Measurements from ENCODE around the gene PARVB.

PARVB gene

DNA sequence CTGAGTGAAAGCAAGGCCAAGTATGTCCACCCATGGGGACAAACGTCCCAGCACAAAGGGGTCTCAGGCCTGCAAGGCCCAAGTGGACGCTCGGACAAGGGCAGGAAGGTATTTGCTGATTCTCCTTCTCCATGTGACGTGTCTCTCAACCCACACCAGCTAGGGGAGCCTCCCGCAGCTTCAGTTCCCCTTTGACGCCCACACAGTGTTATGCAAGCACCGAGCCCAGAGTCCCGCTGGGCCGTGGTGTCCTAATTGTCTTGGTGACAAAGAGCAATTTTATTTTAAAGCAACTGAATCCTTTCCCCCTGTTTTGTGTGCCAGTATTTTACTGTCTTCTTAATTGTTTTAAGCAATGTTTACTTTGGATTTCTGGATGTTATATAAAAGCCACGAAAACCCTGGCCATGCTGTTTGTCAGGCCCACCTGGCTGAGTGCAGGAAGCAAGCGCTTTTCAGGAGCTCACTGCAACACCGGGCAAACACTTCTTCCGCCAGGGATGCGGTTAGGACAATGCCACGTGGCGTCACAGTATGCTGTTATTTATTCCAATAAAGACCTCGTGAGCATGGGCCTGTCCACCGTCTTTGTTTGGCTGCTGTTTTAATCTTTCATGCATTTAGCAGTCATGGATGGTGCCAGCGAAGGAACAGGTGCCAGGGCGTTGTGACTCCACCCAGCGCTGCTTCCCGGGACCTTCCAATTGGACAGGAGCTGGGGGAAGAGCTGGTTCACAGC, 148.4 kb downstream of the PARVB start:
- in situ Hi-C loops (cut with HindIII; ENCODE audit: low sequenced_read_pairs), result no loop called here

DNA sequence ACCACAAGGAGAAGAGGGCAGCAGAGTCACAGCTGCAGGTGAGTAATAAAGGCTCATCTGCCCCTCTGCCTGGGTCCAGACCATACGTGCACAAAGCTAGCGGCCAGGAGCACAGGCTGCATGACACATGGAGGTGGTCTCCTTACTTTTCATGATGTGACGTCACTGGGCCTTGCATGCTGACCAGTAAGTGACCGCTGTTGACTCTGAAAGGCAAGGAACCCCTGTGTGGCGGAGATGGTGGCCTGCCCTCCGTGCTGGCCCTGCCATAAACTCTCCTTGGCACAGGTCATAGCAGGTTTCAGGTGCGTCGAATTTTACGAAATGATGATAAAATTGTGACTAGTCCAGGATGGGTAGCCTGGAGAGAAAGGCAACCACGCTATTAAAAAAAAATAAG, 149.1 kb downstream of the PARVB start:
- in situ Hi-C loops (cut with HindIII; ENCODE audit: low sequenced_read_pairs), result no loop called here

- in situ Hi-C loops (cut with HindIII; ENCODE audit: low sequenced_read_pairs), result no loop called here
Measured at GRCh38 chr22:44175676-44176075, 151.6 kb downstream of the PARVB start.

GRCh38 chr22:44179196-44179988, 155.3 kb downstream of the PARVB start:
- in situ Hi-C loops (cut with HindIII; ENCODE audit: low sequenced_read_pairs), result no loop called here

DNA sequence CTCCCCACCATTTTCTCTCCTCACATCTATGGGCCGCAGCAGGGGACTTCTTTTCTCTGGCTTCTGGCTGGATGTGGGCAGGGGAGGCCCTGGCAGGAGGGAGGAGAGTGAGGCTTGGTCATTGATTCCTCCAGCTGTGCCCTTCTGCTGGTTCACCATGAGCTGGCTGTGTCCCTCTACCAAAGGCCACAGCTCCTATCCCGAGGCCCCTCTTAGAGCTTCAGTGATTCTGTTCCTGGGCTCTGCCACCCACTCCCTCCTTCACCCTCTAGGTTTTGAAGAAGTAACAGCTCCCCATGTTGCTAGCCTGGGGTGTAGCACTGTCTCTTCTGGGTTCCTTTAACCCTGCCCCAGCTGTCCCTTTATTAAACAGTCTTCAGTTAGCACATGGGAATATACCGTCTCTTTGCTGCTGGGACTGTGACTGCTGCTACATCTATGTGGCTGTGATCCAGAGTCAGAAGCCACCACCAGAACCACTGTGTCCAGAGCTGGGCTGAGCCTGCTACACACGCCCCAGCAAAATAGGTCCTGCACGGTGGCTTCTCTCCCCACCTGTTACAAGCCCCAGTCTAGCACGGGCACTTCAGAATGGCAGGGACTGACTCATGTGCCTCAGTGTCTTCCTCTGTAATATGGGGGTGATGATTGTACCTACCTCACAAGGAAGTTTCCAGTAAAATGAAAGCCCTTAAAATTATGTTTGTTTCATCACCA, 156.0 kb downstream of the PARVB start:
- in situ Hi-C loops (cut with HindIII; ENCODE audit: low sequenced_read_pairs), result no loop called here

DNA sequence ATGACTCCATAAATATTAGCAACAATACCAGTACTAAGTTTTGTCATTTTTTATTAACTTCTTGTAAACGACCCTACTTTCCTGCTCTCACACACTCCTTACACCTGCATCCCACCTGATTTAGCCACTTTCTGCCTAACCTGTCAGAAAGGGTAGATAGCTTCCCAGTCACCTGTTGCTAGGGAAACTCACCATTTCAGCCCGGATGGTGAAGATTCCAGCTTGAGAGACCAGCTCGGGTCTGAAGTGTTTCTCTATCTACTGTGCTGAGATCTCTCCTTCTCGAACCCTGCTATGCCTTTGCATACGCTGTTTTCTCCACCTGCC, 156.6 kb downstream of the PARVB start, which contains the start of gene PARVG:
PARVG (plus strand) TSS at position 220 of the 327 bp plus-strand sequence. CDS start 2,405 bp downstream, outside the sequence.
- in situ Hi-C loops (cut with HindIII; ENCODE audit: low sequenced_read_pairs), result no loop called here

GRCh38 chr22:44181033-44181911, 157.2 kb downstream of the PARVB start:
- in situ Hi-C loops (cut with HindIII; ENCODE audit: low sequenced_read_pairs), result no loop called here

DNA sequence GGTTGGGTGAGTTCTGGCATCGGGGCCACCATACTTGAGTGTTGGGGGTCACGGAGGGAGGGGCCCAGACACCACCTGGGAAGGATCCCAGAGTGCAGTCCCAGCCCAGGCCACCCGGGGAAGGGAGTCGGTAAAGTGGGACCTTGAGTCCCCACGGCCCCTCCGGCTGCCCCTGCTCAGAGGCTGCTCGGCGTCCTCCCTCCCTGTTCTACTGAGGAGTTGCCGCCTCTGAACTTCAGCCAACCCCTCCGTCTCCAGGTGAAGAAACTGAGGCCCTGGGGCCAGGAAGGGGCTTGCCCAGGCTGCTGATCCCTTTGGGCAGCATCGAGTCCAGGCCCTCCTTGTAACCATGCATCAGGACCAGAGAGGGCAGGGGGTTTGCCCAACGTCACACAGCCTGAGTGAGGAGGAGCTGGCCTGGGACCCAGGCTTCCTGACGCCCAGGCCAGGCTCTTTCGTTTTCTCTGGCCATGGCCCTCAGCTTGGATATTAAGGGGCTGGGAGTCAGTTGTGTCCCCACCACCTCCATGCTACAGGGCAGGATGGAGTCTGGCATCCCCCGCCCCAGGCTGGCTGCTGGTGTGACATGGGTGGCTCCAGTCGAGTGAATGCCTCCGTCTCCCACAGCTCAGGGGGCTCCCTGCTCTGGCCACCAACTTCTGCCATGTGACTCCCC, 157.9 kb downstream of the PARVB start:
- in situ Hi-C loops (cut with HindIII; ENCODE audit: low sequenced_read_pairs), result no loop called here

DNA sequence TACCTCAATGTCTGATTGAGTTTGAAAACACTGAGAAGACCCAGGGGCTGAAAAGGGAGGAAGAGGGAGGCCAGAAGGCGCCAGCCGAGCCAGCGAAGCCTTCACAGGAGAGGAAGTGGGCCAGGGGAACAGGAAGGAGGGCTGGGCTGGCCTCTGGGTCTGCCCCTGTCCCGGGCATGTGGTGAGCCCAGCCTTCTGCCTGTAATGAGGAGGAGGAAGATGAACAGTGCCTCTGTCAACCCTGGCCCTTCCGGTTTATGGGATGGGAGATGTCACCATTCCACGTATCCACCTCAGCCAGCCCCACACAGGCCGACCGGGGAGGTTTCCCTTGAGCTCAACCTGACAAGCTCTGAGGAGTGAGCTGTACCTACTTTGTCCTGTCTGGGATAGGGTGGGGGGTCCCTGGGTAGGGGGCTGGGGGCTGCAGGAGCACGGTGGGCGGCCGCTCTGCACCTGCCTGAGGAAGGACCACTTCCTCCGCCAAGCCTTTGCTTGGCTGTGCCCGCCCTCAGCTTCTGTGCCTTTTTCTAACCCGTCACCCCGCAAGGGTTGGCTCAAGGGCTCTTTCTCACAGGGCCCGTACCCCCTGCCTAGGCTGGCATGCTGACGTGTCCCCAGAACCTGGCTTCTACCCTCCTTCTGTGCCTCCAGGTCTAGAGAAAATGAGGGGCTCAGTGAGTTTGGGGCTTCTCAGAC, 158.6 kb downstream of the PARVB start:
- in situ Hi-C loops (cut with HindIII; ENCODE audit: low sequenced_read_pairs), result no loop called here

DNA sequence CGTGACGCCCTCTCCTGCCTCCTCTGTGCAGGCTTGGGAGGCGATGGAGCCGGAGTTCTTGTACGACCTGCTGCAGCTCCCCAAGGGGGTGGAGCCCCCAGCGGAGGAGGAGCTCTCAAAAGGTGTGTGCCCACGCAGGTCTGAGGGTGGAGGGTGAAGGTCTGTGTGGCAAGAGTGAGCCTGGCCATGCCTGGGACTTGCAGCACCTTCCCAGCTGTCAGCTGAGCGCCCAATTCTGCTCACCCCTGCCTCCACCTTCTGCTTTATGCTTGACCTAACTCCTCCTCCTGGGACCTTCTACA, 159.1 kb downstream of the PARVB start:
- in situ Hi-C loops (cut with HindIII; ENCODE audit: low sequenced_read_pairs), result no loop called here

GRCh38 chr22:44184006-44184405, 159.9 kb downstream of the PARVB start:
- in situ Hi-C loops (cut with HindIII; ENCODE audit: low sequenced_read_pairs), result no loop called here

DNA sequence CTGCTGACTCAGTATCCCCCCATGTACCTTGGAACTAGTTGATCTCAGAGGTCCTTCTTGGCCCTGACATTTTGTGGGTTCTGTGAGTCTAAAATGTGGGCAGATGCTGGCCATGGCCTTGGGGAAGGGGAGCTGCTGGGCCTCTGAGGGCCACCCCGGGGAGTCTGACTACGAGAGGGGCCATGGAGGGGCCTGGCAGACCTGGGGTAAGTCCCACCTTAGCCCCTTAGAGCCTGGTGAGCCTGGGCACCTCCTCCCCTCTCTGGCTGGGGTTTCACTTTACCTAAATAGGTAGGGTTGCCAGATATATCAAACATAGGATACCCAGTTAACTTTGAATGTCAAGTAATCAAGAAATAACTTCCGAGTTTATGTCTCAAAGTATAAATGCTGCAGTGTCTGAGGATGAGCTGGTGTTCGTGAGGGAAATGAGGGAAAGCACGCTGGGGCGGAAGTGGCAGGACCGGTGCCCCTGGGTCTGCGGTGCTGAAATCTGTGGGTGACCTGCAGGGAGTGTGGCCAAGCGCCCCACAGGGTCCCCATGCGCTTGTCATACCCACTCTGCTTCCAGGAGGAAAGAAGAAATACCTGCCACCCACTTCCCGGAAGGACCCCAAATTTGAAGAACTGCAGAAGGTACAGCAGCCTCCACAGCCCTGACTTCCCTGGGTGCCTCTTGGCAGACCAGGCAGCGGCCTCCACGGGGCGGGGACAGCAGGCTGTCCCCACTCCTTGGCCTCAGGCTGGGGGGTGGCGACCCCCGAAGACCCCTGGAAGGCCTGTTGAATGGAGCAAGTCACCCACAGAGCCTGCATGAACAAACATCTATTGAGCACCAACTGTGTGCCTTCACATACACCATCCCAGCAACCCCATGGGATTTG, 161.4 kb downstream of the PARVB start:
- in situ Hi-C loops (cut with HindIII; ENCODE audit: low sequenced_read_pairs), result no loop called here

GRCh38 chr22:44186121-44186510, 162.0 kb downstream of the PARVB start:
- in situ Hi-C loops (cut with HindIII; ENCODE audit: low sequenced_read_pairs), result no loop called here

- in situ Hi-C loops (cut with HindIII; ENCODE audit: low sequenced_read_pairs), result no loop called here
Measured at GRCh38 chr22:44186737-44187136, 162.6 kb downstream of the PARVB start.

DNA sequence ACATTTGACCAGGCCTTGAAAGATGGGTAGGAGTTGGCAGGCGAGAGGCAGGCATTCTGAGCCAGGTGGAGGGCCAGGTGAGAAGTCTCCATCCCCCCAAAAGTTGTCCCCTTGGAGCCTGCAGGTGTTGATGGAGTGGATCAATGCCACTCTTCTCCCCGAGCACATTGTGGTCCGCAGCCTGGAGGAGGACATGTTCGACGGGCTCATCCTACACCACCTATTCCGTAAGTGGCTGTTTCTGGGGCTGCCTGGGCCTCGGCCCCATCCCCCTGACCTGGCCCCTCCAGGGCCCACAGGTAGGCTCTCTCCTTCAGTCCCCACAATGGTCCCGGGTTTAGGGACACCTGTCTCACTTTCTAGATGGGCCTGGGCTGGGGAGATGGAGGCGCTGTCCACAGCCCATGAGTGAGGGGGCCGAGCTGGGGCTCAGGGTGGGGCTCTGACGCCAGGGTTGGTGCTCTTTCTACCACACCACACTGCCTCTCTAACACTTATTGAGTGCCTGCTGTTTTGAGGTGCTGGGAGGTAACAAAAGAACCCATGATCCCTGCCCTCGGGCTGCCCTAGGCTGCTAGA, 163.6 kb downstream of the PARVB start:
- in situ Hi-C loops (cut with HindIII; ENCODE audit: low sequenced_read_pairs), result no loop called here

DNA sequence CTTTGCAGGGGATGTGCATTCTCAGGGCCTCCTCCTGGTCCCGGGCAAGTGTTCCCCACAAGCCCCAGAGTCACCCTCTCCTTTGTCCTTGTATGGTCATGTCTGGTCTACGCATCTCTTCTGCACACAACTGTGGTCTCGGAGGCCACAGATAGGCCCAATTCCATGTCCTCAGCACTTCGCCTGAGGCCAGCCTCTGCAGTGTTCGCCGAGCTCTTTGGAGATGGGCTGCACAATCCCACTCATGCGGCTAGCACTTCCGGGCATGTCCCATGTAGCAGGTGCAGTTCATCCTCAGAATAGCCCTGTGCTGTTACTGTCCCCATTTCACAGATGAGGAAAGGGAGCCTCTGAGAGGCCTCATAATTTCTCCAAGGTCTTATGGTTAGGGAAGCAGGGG, 164.2 kb downstream of the PARVB start:
- in situ Hi-C loops (cut with HindIII; ENCODE audit: low sequenced_read_pairs), result no loop called here

- in situ Hi-C loops (cut with HindIII; ENCODE audit: low sequenced_read_pairs), result no loop called here
Measured at GRCh38 chr22:44188986-44189630, 165.0 kb downstream of the PARVB start.

DNA sequence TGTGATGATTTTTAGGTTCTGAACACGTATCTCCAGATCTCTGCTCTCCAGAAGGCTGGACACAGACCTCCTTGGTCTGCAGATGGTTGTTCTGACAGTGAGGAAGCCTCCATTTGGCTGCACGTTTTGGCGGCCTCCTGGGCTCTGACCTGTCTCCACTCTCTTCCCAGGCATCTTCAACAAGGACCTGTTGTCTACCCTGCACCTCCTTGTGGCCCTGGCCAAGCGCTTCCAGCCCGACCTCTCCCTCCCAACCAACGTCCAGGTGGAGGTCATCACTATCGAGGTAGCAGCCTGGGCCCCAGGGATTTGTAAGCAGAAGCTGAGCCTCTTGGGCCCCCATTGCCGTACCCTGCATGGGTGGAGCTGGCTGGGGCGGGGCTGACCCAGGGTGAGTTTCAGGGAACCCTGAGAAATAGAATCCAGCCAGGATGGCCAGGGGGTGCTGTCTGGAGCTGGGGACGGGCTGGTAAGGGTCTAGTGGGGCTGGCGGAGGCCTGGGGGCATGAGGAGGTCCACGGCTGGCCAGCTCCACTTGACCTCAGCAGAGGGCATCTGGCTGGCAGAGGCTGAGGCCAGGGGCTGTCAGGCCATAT, 166.4 kb downstream of the PARVB start:
- in situ Hi-C loops (cut with HindIII; ENCODE audit: low sequenced_read_pairs), result no loop called here

All from endothelial cell of hepatic sinusoid (primary cell).